HepG2 (cell line): ENCODE data around the gene HMGB2. TPM values are rescaled to one million over a fixed set of nuclear protein-coding genes. Genes with fewer than 3 reads are reported as not detected.

Experiments used
- ATAC-seq: fragments of 200-7000 bp; cut with Tn5 transposase; 3 replicates; pipeline ENCODE4 v1.9.1; 2020; ENCODE audit warnings: mild to moderate bottlenecking, moderate library complexity
- BruUV-seq: library from RNA; stranded (reverse); fragments of 400-500 nt; replicated peaks from 2 replicates; lab custom pipeline; 2021; lab: Mats Ljungman, UMichigan
- CTCF ChIA-PET: fragments of 300-600 bp; formaldehyde crosslinking; extraction: SDS; loops from one replicate; lab custom pipeline; 2021; ENCODE audit warnings: low total read pairs, inconsistent platforms, low intra/inter-chr PET ratio; lab: Yijun Ruan, JAX
- POLR2A ChIA-PET: fragments of 350-600 bp; sonication (Branson Sonifier 250); formaldehyde crosslinking; loops from one replicate; lab custom pipeline; 2020; ENCODE audit warnings: antibody characterized with exemption, inconsistent platforms; lab: Yijun Ruan, JAX
- DNase-seq: peaks from one replicate; pipeline ENCODE4 v3.0.0-alpha.2; 2015; ENCODE audit warnings: low spot score
- FAIRE-seq: peaks from 3 replicates; lab custom pipeline; 2011; peaks lifted over from hg19 to GRCh38; lab: Jason Lieb, UNC
- H2AFZ ChIP-seq: one replicate; pipeline ENCODE4 v1.6.1; 2011; ENCODE audit warnings: low read length, inconsistent platforms
- H3K27ac ChIP-seq: fragments of 300-600 bp; 3 replicates; pipeline ENCODE4 v1.8.0; 2011; ENCODE audit warnings: mixed run types, mild to moderate bottlenecking, mixed read lengths, low read length, inconsistent platforms; ENCODE audit not compliant: insufficient read depth; ENCODE audit errors: extremely low read length
- H3K27me3 ChIP-seq, 2 experiments: fragments of 200-600 bp in 1 of 2; 2 replicates in 1 of 2; 3 replicates in 1 of 2; pipeline versions ENCODE4 v1.6.0 to v1.8.0; 2011; ENCODE audit warnings: low read length in 2 of 2, mild to moderate bottlenecking in 2 of 2, moderate library complexity in 2 of 2, inconsistent platforms in 1 of 2; ENCODE audit not compliant: insufficient read depth in 2 of 2, control insufficient read depth in 1 of 2
- H3K36me3 ChIP-seq, 2 experiments: fragments of 200-600 bp in 1 of 2; replicated peaks in 1 of 2; 2 replicates in 1 of 2; 3 replicates in 1 of 2; pipeline versions ENCODE4 v1.5.1 to v1.8.0; 2011; ENCODE audit warnings: low read length in 2 of 2, inconsistent platforms in 1 of 2; ENCODE audit not compliant: insufficient read depth in 2 of 2, control insufficient read depth in 1 of 2
- H3K4me1 ChIP-seq: 2 replicates; pipeline ENCODE4 v1.5.1; 2012; ENCODE audit warnings: low read length, inconsistent platforms; ENCODE audit not compliant: insufficient read depth
- H3K4me2 ChIP-seq: 2 replicates; pipeline ENCODE4 v1.6.0; 2011; ENCODE audit warnings: low read depth, low read length, inconsistent platforms
- H3K4me3 ChIP-seq, 3 experiments: fragments of 200-600 bp in 1 of 3; sonication (generic), shearing (Covaris generic) in 1 of 3; replicated peaks in 1 of 3; 2 replicates each; pipeline ENCODE4 v1.5.1; 2011 to 2016; ENCODE audit warnings: low read length in 3 of 3, inconsistent platforms in 2 of 3, low read depth in 2 of 3, mild to moderate bottlenecking in 2 of 3, control low read depth in 1 of 3, mixed read lengths in 1 of 3; ENCODE audit not compliant: insufficient read depth in 1 of 3
- H3K79me2 ChIP-seq: one replicate; pipeline ENCODE4 v1.6.1; 2011; ENCODE audit warnings: low read length, inconsistent platforms; ENCODE audit not compliant: insufficient read depth
- H3K9ac ChIP-seq: 2 replicates; pipeline ENCODE4 v1.6.0; 2011; ENCODE audit warnings: mild to moderate bottlenecking, low read depth, low read length, inconsistent platforms; ENCODE audit not compliant: insufficient read depth
- H3K9me3 ChIP-seq: 2 replicates; pipeline ENCODE4 v1.5.1; 2012; ENCODE audit warnings: mild to moderate bottlenecking, low read length
- H4K20me1 ChIP-seq: 2 replicates; pipeline ENCODE4 v1.6.0; 2011; ENCODE audit warnings: inconsistent platforms, mild to moderate bottlenecking, low read length, moderate library complexity; ENCODE audit not compliant: insufficient read depth
- TAF15 ChIP-seq: fragments of 200-400 bp; formaldehyde crosslinking; IDR thresholded peaks from one replicate; pipeline ENCODE4 v1.6.1; 2018; ENCODE audit warnings: mild to moderate bottlenecking, low read depth, low read length; ENCODE audit not compliant: poor library complexity, severe bottlenecking
- WGBS: methylation state at CpG from one replicate; pipeline ENCODE4 v1.1.6; 2017; ENCODE audit warnings: low lambda C conversion rate; 5-methylcytosine and 5-hydroxymethylcytosine counted together
- in situ Hi-C: cut with HindIII; loops from 2 replicates; pipeline ENCODE4 v1.10.0; 2017; ENCODE audit warnings: low pct_unique_long_range_greater_than_20kb; ENCODE audit not compliant: extremely low pct_ligation_motif_present
- intact Hi-C: fragments of 100-400 bp; cut with micrococcal nuclease; formaldehyde crosslinking; loops from one replicate; pipeline ENCODE4 v1.10.0; 2022; ENCODE audit not compliant: unreplicated experiment
- polyA plus RNA-seq, 8 experiments: library from polyadenylated mRNA; depleted of rRNA in 3 of 8; stranded (reverse) in 7 of 8; unstranded in 1 of 8; fragments of >200 nt; fragmentation: Illumina TruSeq in 4 of 8; extraction: Trizol in 4 of 8; gene quantifications; 2 replicates each; pipeline versions ENCODE4 v1.2.1 to v1.2.3, GENCODE V29; 2011 to 2016; ENCODE audit warnings: low read depth in 4 of 8, missing spikeins in 1 of 8, mixed read lengths in 1 of 8; ENCODE audit not compliant: insufficient read depth in 1 of 8
- total RNA-seq, 5 experiments: library from RNA; depleted of rRNA; stranded (reverse); fragments of >200 nt; fragmentation: Illumina TruSeq; extraction: Trizol; gene quantifications; 2 replicates each; pipeline ENCODE4 v1.2.3, GENCODE V29; 2016; ENCODE audit warnings: low read depth in 1 of 5
- TF ChIP-seq, protein P1 (sequence below): sonication (generic); formaldehyde crosslinking; IDR thresholded peaks from 2 replicates; pipeline ENCODE4 v1.5.0; 2020; ENCODE audit warnings: missing genetic modification reagents, mild to moderate bottlenecking, borderline replicate concordance

HMGB2 gene
- total and polyA plus RNA-seq, 2 of the 13 experiments (the other 11 are each of a cell fraction or from before 2014, with no cell fraction given): 90.5 to 332 TPM

DNA sequence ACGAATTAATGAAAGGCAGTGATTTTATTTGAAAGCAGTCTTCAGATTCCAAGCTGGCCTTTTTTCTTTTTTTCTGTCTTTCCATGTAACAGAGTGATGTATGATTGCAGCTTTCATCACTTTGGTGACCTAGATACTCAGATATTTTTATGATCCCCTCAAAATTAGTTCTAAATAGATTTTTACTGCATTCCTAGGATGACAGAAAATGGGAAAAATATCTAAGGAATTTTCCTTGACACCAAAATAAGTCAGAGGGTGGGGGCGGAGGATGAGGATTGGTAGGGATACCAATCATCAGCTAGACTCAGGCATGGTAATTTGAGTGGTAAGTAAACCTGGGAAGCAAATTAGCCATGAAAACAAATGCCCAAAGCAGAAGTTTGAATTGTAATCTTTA is 11.9 kb upstream of the HMGB2 start:
- CTCF ChIA-PET: no interaction called here
- H3K4me3 ChIP-seq: no peak overlapping the region
- H3K4me2 ChIP-seq: no peak overlapping the region
- POLR2A ChIA-PET: interaction anchor here (1.5 kb wide), 1 partner anchor 12 kb away, joined by 4 read pairs; the partner anchor contains the start of gene HMGB2
- no peaks in the 10 kb centered on the region for H3K4me1 ChIP-seq
- BruUV-seq: no TSS peak
- H3K9me3 ChIP-seq: no peaks in the 10 kb centered on the region
- no peak overlapping the region for H3K9ac ChIP-seq
- intact Hi-C loops (no loop called here), in situ Hi-C loops (no loop called here)
- 50% methylated on average over 2 of the region's 2 CpGs for WGBS
- H3K27me3 ChIP-seq: no peaks in the 10 kb centered on the region
- H3K36me3 ChIP-seq: no peaks in the 10 kb centered on the region
- ATAC-seq (no peak), DNase-seq (no peak), FAIRE-seq (no peak)
- TF ChIP-seq TAF15: no peak
- H2AFZ ChIP-seq: no peak overlapping the region
- H4K20me1 ChIP-seq: no peaks in the 10 kb centered on the region
- no peak overlapping the region for H3K27ac ChIP-seq
- H3K79me2 ChIP-seq: no peaks in the 10 kb centered on the region

DNA sequence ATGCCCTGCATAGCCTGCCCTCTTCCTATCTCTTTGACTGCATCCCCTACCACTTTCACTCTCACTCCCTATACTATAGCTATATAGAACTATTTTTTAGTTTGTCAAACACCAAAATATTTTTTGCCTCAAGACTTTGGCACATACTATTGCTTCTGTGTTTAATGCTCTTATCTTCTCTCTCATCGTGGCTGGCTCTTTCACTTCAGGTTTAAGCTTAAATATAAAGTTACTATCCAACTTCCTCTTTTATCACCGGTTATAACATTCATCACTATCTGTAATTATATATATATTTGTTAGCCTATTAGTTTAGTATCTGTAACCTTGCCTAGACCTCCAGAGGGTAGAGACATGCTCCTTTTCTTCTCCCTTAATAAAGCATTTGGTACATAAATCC is 11.5 kb upstream of the HMGB2 start:
- H2AFZ ChIP-seq: no peak overlapping the region
- ChIA-PET POLR2A (interaction anchor here (1.5 kb wide), 1 partner anchor 11 kb away, joined by 4 read pairs; the partner anchor contains the start of gene HMGB2), CTCF (no interaction called here)
- no peaks in the 10 kb centered on the region for H3K4me1 ChIP-seq
- no peaks in the 10 kb centered on the region for H3K79me2 ChIP-seq
- H3K9ac ChIP-seq: no peak overlapping the region
- H3K36me3 ChIP-seq: no peaks in the 10 kb centered on the region
- H4K20me1 ChIP-seq: no peaks in the 10 kb centered on the region
- H3K27ac ChIP-seq: no peak overlapping the region
- WGBS: 34% methylated on average over 2 of the region's 2 CpGs
- H3K9me3 ChIP-seq: no peaks in the 10 kb centered on the region
- in situ Hi-C loops: no loop called here
- TF ChIP-seq, protein P1, sequence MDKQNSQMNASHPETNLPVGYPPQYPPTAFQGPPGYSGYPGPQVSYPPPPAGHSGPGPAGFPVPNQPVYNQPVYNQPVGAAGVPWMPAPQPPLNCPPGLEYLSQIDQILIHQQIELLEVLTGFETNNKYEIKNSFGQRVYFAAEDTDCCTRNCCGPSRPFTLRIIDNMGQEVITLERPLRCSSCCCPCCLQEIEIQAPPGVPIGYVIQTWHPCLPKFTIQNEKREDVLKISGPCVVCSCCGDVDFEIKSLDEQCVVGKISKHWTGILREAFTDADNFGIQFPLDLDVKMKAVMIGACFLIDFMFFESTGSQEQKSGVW (CRISPR knock-in tag): no peak
- DNase-seq (no peak), FAIRE-seq (no peak), ATAC-seq (no peak)
- intact Hi-C loops: no loop called here
- H3K27me3 ChIP-seq: no peaks in the 10 kb centered on the region
- no peak overlapping the region for H3K4me2 ChIP-seq
- no peak overlapping the region for H3K4me3 ChIP-seq
- no TSS peak for BruUV-seq
